Gastrocnemius medialis (tissue), 4 donors: ENCODE results near the gene PML. TPM values are rescaled to one million over a fixed set of nuclear protein-coding genes. Genes with fewer than 3 reads are reported as not detected.
A peak's percentile ranks its signal among the peaks of the same experiment; 100 is the strongest.

Experiments used
- ATAC-seq, 2 donors: fragments of 150-250 bp; one replicate each; pipeline ENCODE4 v1.9.1; 2016
- DNase-seq, 2 donors: peaks; one replicate each; pipeline ENCODE4 v3.0.0-alpha.2; 2019
- H3K27ac ChIP-seq, 4 donors: fragments of 200-600 bp; sonication (generic); 1 replicate in 1 of 4; 2 replicates in 3 of 4; pipeline ENCODE4 v1.5.1; 2016 to 2018; ENCODE audit warnings: mild to moderate bottlenecking in 2 of 4, moderate library complexity in 1 of 4
- H3K27me3 ChIP-seq, 3 donors: fragments of 200-600 bp; sonication (generic) in 2 of 3; 1 replicate in 1 of 3; 2 replicates in 2 of 3; pipeline versions ENCODE4 v1.5.1 to v1.6.0; 2016 to 2019; ENCODE audit warnings: mild to moderate bottlenecking in 1 of 3, moderate library complexity in 1 of 3
- H3K36me3 ChIP-seq, 2 donors: fragments of 200-600 bp; sonication (generic) in 1 of 2; one replicate each; pipeline ENCODE4 v1.5.1; 2017 to 2018
- H3K4me1 ChIP-seq, 2 donors: fragments of 200-600 bp; sonication (generic) in 1 of 2; one replicate each; pipeline ENCODE4 v1.5.1; 2016 to 2017; ENCODE audit warnings: mild to moderate bottlenecking in 2 of 2
- H3K4me3 ChIP-seq, 4 donors: fragments of 200-600 bp; sonication (generic) in 3 of 4; 1 replicate in 1 of 4; 2 replicates in 3 of 4; pipeline ENCODE4 v1.5.1; 2016 to 2019; ENCODE audit warnings: mild to moderate bottlenecking in 2 of 4
- H3K9me3 ChIP-seq, 3 donors: fragments of 200-600 bp; sonication (generic) in 2 of 3; 1 replicate in 1 of 3; 2 replicates in 2 of 3; pipeline ENCODE4 v1.5.1; 2016 to 2019
- CTCF ChIP-seq, 5 experiments: fragments of 450-650 bp in 3 of 5; fragments of 200-600 bp in 2 of 5; sonication (generic) in 2 of 5; IDR thresholded peaks in 4 of 5; conservative IDR thresholded peaks in 1 of 5; 1 replicate in 4 of 5; 2 replicates in 1 of 5; pipeline ENCODE4 v1.5.1; 2016 to 2019; ENCODE audit warnings: antibody characterized with exemption in 5 of 5, mild to moderate bottlenecking in 3 of 5, moderate library complexity in 3 of 5
- POLR2A ChIP-seq, 2 donors: fragments of 450-650 bp; IDR thresholded peaks; one replicate each; pipeline ENCODE4 v1.6.1; 2017; ENCODE audit warnings: antibody characterized with exemption in 2 of 2, mild to moderate bottlenecking in 2 of 2, moderate library complexity in 2 of 2
- in situ Hi-C, 4 donors: fragments of 200-750 bp; cut with MboI; loops; one replicate each; pipeline versions ENCODE4 v1.15.0 to v1.8.0; 2017; ENCODE audit warnings: low sequenced_read_pairs in 4 of 4
- intact Hi-C: fragments of 100-400 bp; cut with DNase I; formaldehyde crosslinking; loops from one replicate; pipeline ENCODE4 v1.15.1; 2023; ENCODE audit warnings: low total_unique reads
- total RNA-seq, 4 donors: library from RNA; depleted of rRNA; stranded (reverse); fragments of >200 nt; gene quantifications; one replicate each; pipeline versions ENCODE4 v1.1.0 to v1.2.3, GENCODE V29; 2016

The PML gene
- total RNA-seq, 4 donors from 2014 or later = 17.3 to 42.1 (median 21.2) TPM

- DNase-seq (no peak), ATAC-seq (peak in 1 of 2 donors; percentile 19)
- H3K9me3 ChIP-seq = no peaks in the 10 kb centered on the region
- H3K4me1 ChIP-seq = peaks cover 5 to 10% of the 10 kb centered on the region in 2 donors
- H3K36me3 ChIP-seq = peaks cover 0 to 35% of the 10 kb centered on the region in 2 donors
- TF ChIP-seq POLR2A (IDR thresholded peaks at IDR 0.05) (no peak), CTCF (IDR thresholded peaks at IDR 0.05 in 4 of 5, conservative IDR thresholded peaks at IDR 0.05 in 1 of 5) (peak in 2 of 5 experiments; percentile 25 to 29)
- H3K27me3 ChIP-seq = no peaks in the 10 kb centered on the region
- intact Hi-C loops (loop anchor here (1.0 kb wide), 1 partner anchor 63 kb away; no protein-coding TSS in a partner anchor), in situ Hi-C loops (no loop called here)
- H3K4me3 ChIP-seq = no peak overlapping the region
- no peak overlapping the region for H3K27ac ChIP-seq
These were observed 42.0 kb downstream of the PML start for GRCh38 chr15:74036271-74037170.

GRCh38 chr15:74037171-74038117 lies 42.9 kb downstream of the PML start:
- peaks cover 5 to 10% of the 10 kb centered on the region in 2 donors for H3K4me1 ChIP-seq

GRCh38 chr15:74038707-74039655 lies 44.5 kb downstream of the PML start:
- Histone ChIP-seq H3K36me3 (peaks cover 0 to 34% of the 10 kb centered on the region in 2 donors), H3K4me1 (peaks cover 5 to 10% of the 10 kb centered on the region in 2 donors), H3K9me3 (no peaks in the 10 kb centered on the region), H3K27me3 (no peaks in the 10 kb centered on the region), H3K27ac (peak overlapping the region in 1 of 4 donors; percentile 38), H3K4me3 (no peak overlapping the region)
- in situ Hi-C loops (no loop called here), intact Hi-C loops (no loop called here)
- ATAC-seq (no peak), DNase-seq (no peak)
- TF ChIP-seq POLR2A (IDR thresholded peaks at IDR 0.05) = no peak
- no peak for TF ChIP-seq CTCF (IDR thresholded peaks at IDR 0.05 in 4 of 5, conservative IDR thresholded peaks at IDR 0.05 in 1 of 5)

More at GRCh38 chr15:74037171-74038117, 42.9 kb downstream of the PML start:
- Histone ChIP-seq H3K27me3 (no peaks in the 10 kb centered on the region), H3K27ac (no peak overlapping the region), H3K9me3 (no peaks in the 10 kb centered on the region), H3K4me3 (no peak overlapping the region), H3K36me3 (peaks cover 0 to 35% of the 10 kb centered on the region in 2 donors)
- no peak for DNase-seq
- intact Hi-C loops = loop anchor here (1.0 kb wide), 1 partner anchor 64 kb away; no protein-coding TSS in a partner anchor
- in situ Hi-C loops = no loop called here
- ATAC-seq = no peak
- TF ChIP-seq POLR2A (IDR thresholded peaks at IDR 0.05) (no peak), CTCF (IDR thresholded peaks at IDR 0.05 in 4 of 5, conservative IDR thresholded peaks at IDR 0.05 in 1 of 5) (no peak)

GRCh38 chr15:74039656-74040010 lies 45.1 kb downstream of the PML start:
- H3K4me3 ChIP-seq = no peak overlapping the region
- H3K4me1 ChIP-seq = peaks cover 5 to 10% of the 10 kb centered on the region in 2 donors
- in situ Hi-C loops (loop anchor here in 1 of 4 donors (10.0 kb wide), 1 partner anchor 55 kb away; no protein-coding TSS in a partner anchor), intact Hi-C loops (no loop called here)
- DNase-seq (no peak), ATAC-seq (no peak)
- H3K27me3 ChIP-seq = no peaks in the 10 kb centered on the region
- H3K9me3 ChIP-seq = no peaks in the 10 kb centered on the region
- peak overlapping the region in 2 of 4 donors; percentile 38 to 54 for H3K27ac ChIP-seq
- peaks cover 0 to 28% of the 10 kb centered on the region in 2 donors for H3K36me3 ChIP-seq
- TF ChIP-seq POLR2A (IDR thresholded peaks at IDR 0.05) (no peak), CTCF (IDR thresholded peaks at IDR 0.05 in 4 of 5, conservative IDR thresholded peaks at IDR 0.05 in 1 of 5) (no peak)
